ENCODE results near the gene MKNK2.
A peak's percentile ranks its signal among the peaks of the same experiment; 100 is the strongest.

Gene MKNK2

DNA sequence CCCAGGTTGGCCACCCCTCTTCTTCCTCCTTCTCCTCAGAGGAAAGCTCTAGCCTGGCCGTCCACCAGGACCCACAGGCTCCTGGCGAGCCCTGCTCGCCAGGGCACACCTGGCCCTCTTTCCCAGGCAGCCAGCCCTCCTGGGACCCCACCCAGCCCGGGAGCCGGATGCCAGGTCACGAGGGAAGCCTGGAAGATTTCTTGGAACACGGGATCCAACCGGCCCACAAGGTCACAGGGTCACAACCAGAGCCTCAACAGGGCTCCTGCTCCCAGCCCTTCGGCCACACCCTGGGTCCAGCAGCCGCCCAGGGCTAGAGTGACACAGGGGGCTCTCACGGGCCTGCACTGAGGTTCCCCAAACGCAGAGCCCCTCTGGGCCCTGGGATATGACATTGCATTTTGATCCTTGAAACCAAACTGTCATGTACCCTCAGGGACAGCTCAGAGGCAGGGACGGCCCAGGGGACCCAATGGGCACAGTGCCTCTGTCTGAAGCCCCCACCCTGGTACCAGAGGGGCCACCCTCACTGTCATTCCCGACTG lies 5.5 kb downstream of the MKNK2 start:
- no peak overlapping the region for H3K27ac ChIP-seq (replicated peaks)
- TF ChIP-seq, protein P1, sequence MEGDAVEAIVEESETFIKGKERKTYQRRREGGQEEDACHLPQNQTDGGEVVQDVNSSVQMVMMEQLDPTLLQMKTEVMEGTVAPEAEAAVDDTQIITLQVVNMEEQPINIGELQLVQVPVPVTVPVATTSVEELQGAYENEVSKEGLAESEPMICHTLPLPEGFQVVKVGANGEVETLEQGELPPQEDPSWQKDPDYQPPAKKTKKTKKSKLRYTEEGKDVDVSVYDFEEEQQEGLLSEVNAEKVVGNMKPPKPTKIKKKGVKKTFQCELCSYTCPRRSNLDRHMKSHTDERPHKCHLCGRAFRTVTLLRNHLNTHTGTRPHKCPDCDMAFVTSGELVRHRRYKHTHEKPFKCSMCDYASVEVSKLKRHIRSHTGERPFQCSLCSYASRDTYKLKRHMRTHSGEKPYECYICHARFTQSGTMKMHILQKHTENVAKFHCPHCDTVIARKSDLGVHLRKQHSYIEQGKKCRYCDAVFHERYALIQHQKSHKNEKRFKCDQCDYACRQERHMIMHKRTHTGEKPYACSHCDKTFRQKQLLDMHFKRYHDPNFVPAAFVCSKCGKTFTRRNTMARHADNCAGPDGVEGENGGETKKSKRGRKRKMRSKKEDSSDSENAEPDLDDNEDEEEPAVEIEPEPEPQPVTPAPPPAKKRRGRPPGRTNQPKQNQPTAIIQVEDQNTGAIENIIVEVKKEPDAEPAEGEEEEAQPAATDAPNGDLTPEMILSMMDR (IDR thresholded peaks at IDR 0.05; ENCODE audit: insufficient read depth, low read length) = no peak
- TF ChIP-seq, protein P2, sequence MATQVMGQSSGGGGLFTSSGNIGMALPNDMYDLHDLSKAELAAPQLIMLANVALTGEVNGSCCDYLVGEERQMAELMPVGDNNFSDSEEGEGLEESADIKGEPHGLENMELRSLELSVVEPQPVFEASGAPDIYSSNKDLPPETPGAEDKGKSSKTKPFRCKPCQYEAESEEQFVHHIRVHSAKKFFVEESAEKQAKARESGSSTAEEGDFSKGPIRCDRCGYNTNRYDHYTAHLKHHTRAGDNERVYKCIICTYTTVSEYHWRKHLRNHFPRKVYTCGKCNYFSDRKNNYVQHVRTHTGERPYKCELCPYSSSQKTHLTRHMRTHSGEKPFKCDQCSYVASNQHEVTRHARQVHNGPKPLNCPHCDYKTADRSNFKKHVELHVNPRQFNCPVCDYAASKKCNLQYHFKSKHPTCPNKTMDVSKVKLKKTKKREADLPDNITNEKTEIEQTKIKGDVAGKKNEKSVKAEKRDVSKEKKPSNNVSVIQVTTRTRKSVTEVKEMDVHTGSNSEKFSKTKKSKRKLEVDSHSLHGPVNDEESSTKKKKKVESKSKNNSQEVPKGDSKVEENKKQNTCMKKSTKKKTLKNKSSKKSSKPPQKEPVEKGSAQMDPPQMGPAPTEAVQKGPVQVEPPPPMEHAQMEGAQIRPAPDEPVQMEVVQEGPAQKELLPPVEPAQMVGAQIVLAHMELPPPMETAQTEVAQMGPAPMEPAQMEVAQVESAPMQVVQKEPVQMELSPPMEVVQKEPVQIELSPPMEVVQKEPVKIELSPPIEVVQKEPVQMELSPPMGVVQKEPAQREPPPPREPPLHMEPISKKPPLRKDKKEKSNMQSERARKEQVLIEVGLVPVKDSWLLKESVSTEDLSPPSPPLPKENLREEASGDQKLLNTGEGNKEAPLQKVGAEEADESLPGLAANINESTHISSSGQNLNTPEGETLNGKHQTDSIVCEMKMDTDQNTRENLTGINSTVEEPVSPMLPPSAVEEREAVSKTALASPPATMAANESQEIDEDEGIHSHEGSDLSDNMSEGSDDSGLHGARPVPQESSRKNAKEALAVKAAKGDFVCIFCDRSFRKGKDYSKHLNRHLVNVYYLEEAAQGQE (IDR thresholded peaks at IDR 0.05; ENCODE audit: insufficient replicate concordance, low read depth) = no peak
- no peak for TF ChIP-seq POLR2AphosphoS5 (IDR thresholded peaks at IDR 0.05; ENCODE audit: low read depth)
- no peak for TF ChIP-seq GABPA (IDR thresholded peaks at IDR 0.05; ENCODE audit: low read depth)
- no peak for TF ChIP-seq SPI1 (IDR thresholded peaks at IDR 0.05; ENCODE audit: borderline replicate concordance, low read depth)
- H3K27me3 ChIP-seq (ENCODE audit: insufficient read depth, poor library complexity, severe bottlenecking) = no peaks in the 10 kb centered on the region
- DNase-seq (ENCODE audit: low read depth in 1 of 2, low spot score in 1 of 2) = no peak
- no peak overlapping the region for H3K4me3 ChIP-seq (replicated peaks; ENCODE audit: insufficient read depth, low read length)

DNA sequence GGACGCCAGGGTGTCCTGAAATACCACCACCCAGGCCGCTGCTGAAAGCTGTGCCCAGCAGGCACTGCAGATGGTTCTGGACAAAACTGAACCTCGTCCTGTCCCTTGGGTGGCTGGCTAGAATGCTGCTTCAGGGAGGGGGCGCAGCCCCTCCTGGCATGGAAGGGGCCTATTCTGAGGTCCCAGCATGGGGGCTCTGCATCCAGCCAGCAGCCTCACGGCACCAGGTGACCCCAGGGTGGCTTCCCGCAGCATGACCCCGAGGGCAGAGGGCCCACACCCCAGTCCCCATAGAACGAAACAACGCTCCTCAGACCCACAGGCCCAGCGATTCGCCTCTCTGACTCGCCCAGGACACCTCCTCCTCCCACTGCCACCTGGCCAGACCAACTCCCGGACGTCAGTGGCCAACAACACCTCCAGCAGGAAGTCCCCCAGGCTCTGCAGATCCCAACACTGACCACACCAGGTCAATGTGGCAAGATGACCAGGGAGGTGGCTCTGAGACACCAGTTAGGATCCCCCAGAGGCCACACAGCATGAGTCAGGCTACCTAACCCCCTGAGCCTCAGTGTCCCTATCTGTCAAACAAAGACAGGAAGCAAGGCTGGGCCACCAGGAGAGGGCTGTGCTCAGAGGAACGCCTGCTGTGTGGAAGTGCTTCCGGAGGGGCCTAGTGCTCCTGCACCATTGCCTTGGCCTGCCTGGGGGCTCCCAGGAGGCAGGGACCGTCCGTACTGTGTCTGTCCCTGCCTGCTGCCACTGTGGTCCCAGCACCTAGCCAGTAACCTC lies 6.1 kb downstream of the MKNK2 start:
- Histone ChIP-seq H3K27ac (replicated peaks) (no peak overlapping the region), H3K4me3 (replicated peaks; ENCODE audit: insufficient read depth, low read length) (no peak overlapping the region), H3K27me3 (ENCODE audit: insufficient read depth, poor library complexity, severe bottlenecking) (no peaks in the 10 kb centered on the region)
- no peak for DNase-seq (ENCODE audit: low read depth in 1 of 2, low spot score in 1 of 2)
- TF ChIP-seq, protein P1 (IDR thresholded peaks at IDR 0.05; ENCODE audit: insufficient read depth, low read length) = no peak

DNA sequence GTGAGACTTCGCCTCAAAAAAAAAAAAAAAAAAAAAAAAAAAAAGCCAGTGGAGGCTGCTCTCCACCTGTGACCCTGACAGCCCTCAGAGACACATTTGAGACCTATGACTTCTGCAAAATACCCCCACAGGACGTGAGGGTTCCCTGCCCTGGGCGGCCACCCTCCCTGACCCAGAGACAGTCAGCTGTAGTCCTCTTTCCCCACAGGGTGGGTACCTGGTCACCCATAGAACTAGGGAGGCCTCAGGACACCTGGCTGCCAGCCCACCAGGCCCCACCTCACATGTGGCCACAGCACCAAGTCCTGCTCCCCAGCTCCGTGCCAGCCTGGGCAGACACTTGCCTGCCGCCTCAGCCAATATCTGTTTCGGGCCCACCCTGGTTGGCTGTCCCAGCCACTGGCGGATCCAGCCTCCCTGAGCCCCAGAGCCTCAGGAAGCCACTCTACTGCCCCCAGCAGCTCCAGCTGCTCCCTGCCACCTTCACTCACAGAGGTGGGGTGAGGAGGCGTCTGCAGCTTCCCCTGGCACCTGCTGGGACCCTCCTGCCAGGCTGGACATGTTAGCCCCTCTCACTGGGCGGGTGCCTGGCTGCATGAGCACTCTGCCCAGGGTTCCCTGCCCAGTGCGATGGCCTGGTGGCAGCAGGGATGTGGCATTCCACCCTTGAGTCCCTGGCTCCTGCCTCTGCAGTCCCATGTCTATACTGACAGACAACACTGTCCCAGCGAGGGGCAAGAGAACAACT lies 6.9 kb downstream of the MKNK2 start:
- DNase-seq (ENCODE audit: low read depth in 1 of 2, low spot score in 1 of 2) = peak in 1 of 2 experiments; percentile 29
- H3K27ac ChIP-seq (replicated peaks) = no peak overlapping the region
- TF ChIP-seq POLR2AphosphoS5 (IDR thresholded peaks at IDR 0.05; ENCODE audit: low read depth) = no peak
- TF ChIP-seq, protein P2 (IDR thresholded peaks at IDR 0.05; ENCODE audit: insufficient replicate concordance, low read depth) = no peak
- TF ChIP-seq, protein P1 (IDR thresholded peaks at IDR 0.05; ENCODE audit: insufficient read depth, low read length) = no peak
- TF ChIP-seq SPI1 (IDR thresholded peaks at IDR 0.05; ENCODE audit: borderline replicate concordance, low read depth) = no peak
- TF ChIP-seq GABPA (IDR thresholded peaks at IDR 0.05; ENCODE audit: low read depth) = no peak
- no peaks in the 10 kb centered on the region for H3K27me3 ChIP-seq (ENCODE audit: insufficient read depth, poor library complexity, severe bottlenecking)
- H3K4me3 ChIP-seq (replicated peaks; ENCODE audit: insufficient read depth, low read length) = no peak overlapping the region
